ENCODE data around the gene ATP8A2.
"Not testable (repeated sequence)": the region's sequence is repeated elsewhere in the genome, so short reads cannot be mapped to it uniquely, and the experiment has no call there.

ATP8A2 gene

GRCh38 chr13:25541434-25542123 is 169.8 kb downstream of the ATP8A2 start:
- DNase-seq, result no peak

- DNase-seq, result not testable (repeated sequence)
These were observed 177.2 kb downstream of the ATP8A2 start for GRCh38 chr13:25548991-25549390.

DNA sequence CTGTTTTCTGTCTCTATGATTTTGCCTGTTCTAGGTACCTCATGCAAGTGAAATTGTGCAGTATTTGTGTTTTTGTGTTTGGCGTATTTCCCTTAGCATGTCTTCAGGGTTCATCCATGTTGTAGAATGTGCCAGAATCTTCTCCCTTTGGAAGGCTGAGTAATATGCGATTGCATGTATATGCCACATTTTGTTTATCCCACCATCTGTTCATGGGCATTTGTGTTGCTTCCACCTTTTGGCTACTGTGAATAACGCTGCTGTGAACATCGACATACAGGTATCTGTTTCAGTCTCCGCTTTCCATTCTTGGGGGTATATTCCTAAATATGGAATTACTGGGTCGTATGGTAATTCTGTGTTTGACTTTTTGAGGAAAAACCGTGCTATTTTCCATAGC is 190.0 kb downstream of the ATP8A2 start:
- DNase-seq, result no peak

GRCh38 chr13:25570185-25570584 is 198.4 kb downstream of the ATP8A2 start:
- DNase-seq, result no peak

DNA sequence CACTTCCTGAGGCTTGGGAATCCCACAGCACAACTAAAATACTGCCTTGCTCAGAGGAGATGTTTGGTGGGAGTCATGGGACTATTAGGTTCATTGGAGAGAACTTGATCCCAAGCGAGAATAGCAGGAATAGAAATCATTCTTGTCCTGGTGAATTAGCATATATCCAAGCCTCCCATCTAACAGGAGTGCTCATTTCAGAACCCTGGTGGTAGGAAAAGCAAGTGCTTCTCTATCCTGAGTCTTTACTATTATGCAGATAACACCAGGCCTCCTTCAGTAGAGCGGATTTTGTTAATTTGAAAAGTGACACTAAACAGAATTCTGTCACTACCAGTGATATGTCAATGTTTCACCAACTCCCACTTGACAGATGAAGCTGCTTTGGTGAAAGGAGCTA is 199.5 kb downstream of the ATP8A2 start:
- no peak for DNase-seq

GRCh38 chr13:25572171-25572570 is 200.4 kb downstream of the ATP8A2 start:
- not testable (repeated sequence) for DNase-seq

DNA sequence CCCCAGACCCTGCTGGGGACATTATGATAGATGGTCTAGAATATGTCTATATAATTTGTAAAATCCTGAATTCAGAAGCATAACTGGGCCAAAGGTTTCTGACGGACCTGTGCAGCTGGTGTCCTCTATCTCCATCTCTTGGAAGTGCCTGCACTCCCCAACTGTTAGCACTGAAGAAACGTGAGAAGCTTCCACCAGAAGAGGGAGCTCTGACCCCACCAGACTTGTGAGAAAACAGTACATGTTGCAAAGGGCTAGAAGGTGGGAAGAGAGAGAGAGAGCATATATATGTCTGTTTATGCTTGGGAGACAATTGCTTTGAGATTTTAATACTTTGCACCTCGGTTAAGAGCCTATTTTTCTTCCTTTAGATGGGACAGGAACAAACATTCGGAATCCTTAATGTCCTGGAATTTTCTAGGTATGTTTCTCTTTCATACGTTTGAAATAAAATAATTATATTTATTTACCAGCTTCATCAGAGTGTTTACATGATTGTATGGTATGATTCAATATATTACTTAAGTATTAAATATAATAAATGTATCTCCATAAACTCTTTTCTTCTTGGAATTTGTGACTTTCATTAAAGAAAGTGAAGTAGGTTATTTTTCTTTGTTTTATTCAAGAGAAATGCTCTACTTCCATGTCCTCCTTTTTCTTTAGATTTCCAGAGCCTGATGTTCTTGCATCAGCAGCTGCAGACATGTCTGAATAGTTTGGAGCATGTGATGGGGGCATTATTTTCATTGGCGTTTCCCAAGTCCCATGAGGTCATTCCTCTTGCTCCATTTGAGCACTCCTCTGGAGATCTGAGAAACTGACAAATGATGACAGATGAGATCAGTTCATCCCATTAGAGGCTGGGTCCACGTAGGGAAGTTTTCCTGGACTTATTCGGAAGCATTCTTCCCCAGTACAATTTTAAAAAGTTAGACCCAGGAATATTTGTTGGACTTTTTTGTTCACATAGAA is 202.9 kb downstream of the ATP8A2 start:
- DNase-seq, result peak; percentile 47

DNA sequence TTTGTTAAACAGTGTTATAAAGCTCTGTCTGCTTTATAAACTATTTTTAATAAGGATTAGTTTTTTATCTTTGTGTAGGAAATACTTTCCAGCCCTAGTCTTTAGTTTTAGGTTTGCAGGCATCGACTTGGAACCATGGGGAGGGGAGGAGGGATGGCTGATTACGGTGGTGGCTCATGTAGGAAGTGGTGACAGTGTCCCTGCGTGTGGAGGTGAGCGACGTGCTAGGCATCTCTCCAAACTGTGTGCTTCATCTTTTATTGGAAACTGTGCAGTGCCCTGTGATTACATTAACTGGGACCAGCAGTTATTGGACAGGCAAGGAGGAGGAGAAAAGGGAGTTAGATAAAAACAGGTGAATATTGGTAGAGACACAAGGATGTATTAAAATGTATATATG is 203.8 kb downstream of the ATP8A2 start:
- DNase-seq, result no peak

DNA sequence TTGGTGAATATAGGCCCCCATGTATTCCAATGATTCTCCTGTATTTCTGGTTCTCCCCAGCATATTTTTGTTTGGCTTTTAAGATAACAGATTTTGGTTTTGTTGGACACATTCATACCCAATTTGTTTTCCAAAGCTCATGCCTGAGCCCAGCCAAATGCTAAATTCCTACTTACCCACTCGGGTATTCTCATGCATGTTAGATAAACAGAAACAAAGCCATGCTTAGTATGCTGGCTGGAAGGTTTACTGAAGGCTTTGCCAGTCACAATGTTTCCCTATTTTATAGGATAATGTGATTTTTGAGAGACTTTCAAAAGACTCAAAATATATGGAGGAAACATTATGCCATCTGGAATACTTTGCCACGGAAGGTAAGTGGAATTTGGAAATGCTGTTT is 206.8 kb downstream of the ATP8A2 start:
- DNase-seq, result no peak

- DNase-seq, result no peak
These were observed 207.4 kb downstream of the ATP8A2 start for GRCh38 chr13:25579221-25579620.

DNA sequence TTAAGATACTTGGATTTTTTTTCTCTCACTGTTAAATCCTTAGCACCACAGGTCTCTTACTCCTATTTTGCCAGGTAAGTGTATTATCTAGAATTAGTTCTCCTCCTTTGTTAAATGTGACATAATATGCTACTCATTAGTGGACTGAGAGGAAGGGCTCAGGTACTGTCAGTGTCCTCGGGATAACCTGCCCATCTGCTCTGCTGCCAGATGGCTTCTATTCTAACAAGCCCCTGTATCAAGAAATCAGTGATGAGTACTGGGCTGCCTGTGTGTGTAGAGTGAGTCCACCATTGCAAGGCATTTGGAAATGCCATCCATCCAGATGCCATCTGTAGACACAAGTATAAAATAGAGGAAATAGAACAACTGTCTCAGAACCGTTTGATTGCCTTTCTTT is 209.6 kb downstream of the ATP8A2 start:
- no peak for DNase-seq

GRCh38 chr13:25584087-25584486 is 212.3 kb downstream of the ATP8A2 start:
- DNase-seq, result no peak

DNA sequence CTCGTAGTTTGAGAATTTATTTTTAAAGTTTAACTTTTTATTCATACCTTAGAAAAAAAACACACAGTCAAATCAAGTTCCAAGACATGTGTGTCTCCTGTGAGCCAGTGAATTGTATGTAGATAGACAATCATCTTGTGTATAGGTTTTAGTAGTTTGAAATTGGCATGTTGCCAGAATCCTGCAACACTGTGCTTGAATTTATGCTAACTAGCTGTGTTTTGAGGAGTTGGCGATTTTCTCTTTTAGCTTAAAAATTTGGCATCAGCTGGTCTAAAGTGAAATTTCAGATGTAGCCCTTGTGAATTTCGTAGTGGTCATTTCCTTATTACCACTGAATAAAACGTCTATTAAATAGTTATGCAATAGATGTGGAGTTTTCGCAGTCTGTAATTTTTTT is 213.2 kb downstream of the ATP8A2 start:
- DNase-seq, result no peak

DNA sequence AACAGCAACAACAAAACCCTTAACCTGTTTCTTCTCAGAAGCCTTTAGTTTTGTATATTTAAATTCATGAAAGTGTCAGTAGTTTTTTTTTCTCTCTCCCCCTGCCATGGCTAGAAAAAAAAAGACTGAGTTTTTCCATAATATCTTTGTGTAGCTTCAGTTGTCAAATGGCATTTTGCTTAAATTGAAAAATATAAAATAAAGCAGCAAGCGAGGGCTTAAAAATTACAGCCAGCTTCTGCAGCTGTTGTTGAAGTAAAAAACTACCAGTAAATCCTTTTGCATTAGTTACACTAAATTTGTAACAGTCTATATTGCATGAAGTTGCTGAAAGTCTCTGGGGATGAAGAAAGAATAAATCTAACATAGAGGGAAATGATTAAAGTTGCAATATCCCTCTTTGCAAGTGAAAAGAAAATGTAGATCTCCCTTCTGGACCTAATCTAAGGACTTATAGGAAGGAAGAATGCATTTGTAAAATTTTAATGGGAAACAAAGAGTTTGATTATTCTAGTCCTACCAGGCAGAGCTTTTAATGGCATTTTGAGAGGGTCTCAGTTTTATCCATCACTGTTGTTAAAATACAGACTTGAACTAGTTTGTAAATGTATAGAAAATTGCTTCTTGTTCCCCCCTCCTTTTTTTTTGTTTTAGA is 215.7 kb downstream of the ATP8A2 start:
- DNase-seq, result no peak

DNA sequence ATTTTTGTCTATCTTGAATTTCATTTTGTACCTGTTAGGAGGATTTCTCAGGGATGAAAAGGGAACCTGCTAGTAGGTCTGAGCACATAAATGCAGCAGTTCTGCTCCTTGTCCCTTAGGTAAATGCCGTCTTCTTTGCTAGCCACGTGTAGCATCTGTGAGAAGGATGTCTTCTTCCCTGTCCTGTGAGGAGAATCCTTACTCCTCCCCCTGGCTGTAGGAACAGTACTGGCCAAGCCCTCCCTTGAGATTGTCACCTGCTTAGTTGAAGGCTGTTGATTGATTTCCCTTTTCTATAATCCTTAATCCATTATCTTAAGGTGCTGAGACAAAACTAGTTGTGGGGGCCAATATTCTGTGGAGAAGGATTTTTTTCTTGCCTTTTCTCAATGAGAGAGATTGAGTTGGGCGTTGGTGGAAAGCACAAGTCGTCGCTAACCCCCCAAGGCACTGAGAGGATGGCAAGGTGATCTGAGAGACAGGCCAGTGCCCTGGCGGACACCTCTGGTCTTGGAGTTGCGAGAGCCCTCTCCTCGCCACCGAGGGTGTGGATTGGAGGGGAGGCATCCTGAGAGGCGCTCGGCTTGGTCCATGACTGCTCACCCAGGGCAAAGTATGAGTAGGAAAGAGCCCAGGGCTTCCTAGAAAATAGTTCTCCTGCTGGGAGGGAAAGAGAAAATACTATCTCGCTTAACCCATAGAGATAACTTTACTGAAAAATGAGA is 216.7 kb downstream of the ATP8A2 start:
- DNase-seq, result no peak

- DNase-seq, result no peak
These were observed 226.6 kb downstream of the ATP8A2 start for GRCh38 chr13:25598421-25598820.

GRCh38 chr13:25602176-25602575 is 230.4 kb downstream of the ATP8A2 start:
- DNase-seq, result no peak

GRCh38 chr13:25604106-25604505 is 232.3 kb downstream of the ATP8A2 start:
- no peak for DNase-seq

GRCh38 chr13:25607096-25607495 is 235.3 kb downstream of the ATP8A2 start:
- no peak for DNase-seq

DNA sequence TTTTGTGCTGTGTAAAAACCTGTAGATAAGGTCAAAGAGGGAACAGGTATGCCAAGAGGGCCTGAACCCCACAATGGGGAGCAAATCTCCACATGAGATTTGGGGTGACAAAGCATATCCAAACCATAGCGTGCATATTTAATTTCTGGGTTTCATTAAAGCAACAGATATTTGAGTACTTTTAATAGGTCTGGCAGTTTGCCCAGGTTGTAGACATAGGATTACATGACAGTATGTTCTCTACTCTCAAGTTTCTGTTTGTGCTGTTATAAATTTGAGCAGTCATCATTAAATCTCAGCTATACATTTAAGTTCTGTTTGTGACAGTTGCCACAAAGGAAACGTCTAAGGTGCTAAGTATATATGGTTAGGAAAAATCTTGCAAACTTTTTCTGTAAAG is 236.4 kb downstream of the ATP8A2 start:
- DNase-seq, result no peak

GRCh38 chr13:25616674-25617073 is 244.9 kb downstream of the ATP8A2 start:
- no peak for DNase-seq

- DNase-seq, result no peak
These were observed 248.1 kb downstream of the ATP8A2 start for GRCh38 chr13:25619897-25620296.
